H9 (cell line): Measurements from ENCODE around the gene OFD1. TPM values are rescaled to one million over a fixed set of nuclear protein-coding genes. Genes with fewer than 3 reads are reported as not detected.

Source experiments
- DNase-seq: peaks from one replicate; pipeline ENCODE4 v3.0.0-alpha.2; 2017
- H2AFZ ChIP-seq: one replicate; pipeline ENCODE4 v1.6.1; 2013; ENCODE audit warnings: mild to moderate bottlenecking, low read length, control low read depth, moderate library complexity
- H2AK5ac ChIP-seq: 2 replicates; pipeline ENCODE4 v1.6.1; 2013; ENCODE audit warnings: low read length, control low read depth, mixed read lengths; ENCODE audit not compliant: insufficient read length
- H2BK120ac ChIP-seq: one replicate; pipeline ENCODE4 v1.6.1; 2013; ENCODE audit warnings: low read depth, mild to moderate bottlenecking, low read length, control low read depth, inconsistent platforms; ENCODE audit not compliant: poor library complexity, severe bottlenecking
- H2BK12ac ChIP-seq: 2 replicates; pipeline ENCODE4 v1.6.1; 2013; ENCODE audit warnings: low read length, control low read depth, mixed read lengths, low read depth; ENCODE audit not compliant: insufficient read length
- H2BK15ac ChIP-seq: 2 replicates; pipeline ENCODE4 v1.6.1; 2013; ENCODE audit warnings: low read depth, low read length, control low read depth
- H2BK20ac ChIP-seq: one replicate; pipeline ENCODE4 v1.6.1; 2013; ENCODE audit warnings: low read depth, mild to moderate bottlenecking, low read length, control low read depth, inconsistent platforms; ENCODE audit not compliant: poor library complexity, severe bottlenecking
- H2BK5ac ChIP-seq: 2 replicates; pipeline ENCODE4 v1.6.1; 2013; ENCODE audit warnings: low read length, control low read depth, mixed read lengths; ENCODE audit not compliant: insufficient read length
- H3K14ac ChIP-seq: 2 replicates; pipeline ENCODE4 v1.6.1; 2013; ENCODE audit warnings: low read length, control low read depth; ENCODE audit not compliant: insufficient read depth
- H3K18ac ChIP-seq: 2 replicates; pipeline ENCODE4 v1.6.1; 2013; ENCODE audit warnings: low read depth, mild to moderate bottlenecking, mixed read lengths, low read length, control low read depth; ENCODE audit not compliant: insufficient read length
- H3K23ac ChIP-seq: 2 replicates; pipeline ENCODE4 v1.6.1; 2013; ENCODE audit warnings: low read length, control low read depth, mixed read lengths, low read depth; ENCODE audit not compliant: insufficient read length
- H3K23me2 ChIP-seq: 2 replicates; pipeline ENCODE4 v1.6.1; 2013; ENCODE audit warnings: low read depth, mild to moderate bottlenecking, mixed read lengths, low read length, control low read depth; ENCODE audit not compliant: insufficient read length, poor library complexity, severe bottlenecking
- H3K27ac ChIP-seq: 2 replicates; pipeline ENCODE4 v1.5.1; 2013; ENCODE audit warnings: low read length, control low read depth, mixed read lengths, low read depth; ENCODE audit not compliant: insufficient read length
- H3K27me3 ChIP-seq: 2 replicates; pipeline ENCODE4 v1.6.1; 2013; ENCODE audit warnings: low read length, control low read depth, inconsistent platforms; ENCODE audit not compliant: insufficient read depth
- H3K4ac ChIP-seq: 2 replicates; pipeline ENCODE4 v1.6.1; 2013; ENCODE audit warnings: low read depth, mild to moderate bottlenecking, control low read depth, inconsistent platforms, low read length, moderate library complexity
- H3K4me1 ChIP-seq: 2 replicates; pipeline ENCODE4 v1.6.1; 2013; ENCODE audit warnings: low read length, control low read depth, inconsistent platforms; ENCODE audit not compliant: insufficient read depth
- H3K4me2 ChIP-seq: 2 replicates; pipeline ENCODE4 v1.6.1; 2013; ENCODE audit warnings: low read length, control low read depth, mixed read lengths; ENCODE audit not compliant: insufficient read length, insufficient read depth
- H3K56ac ChIP-seq: 2 replicates; pipeline ENCODE4 v1.6.1; 2013; ENCODE audit warnings: low read depth, mild to moderate bottlenecking, mixed read lengths, low read length, control low read depth; ENCODE audit not compliant: insufficient read length
- H3K79me1 ChIP-seq: 2 replicates; pipeline ENCODE4 v1.6.1; 2013; ENCODE audit warnings: low read depth, mild to moderate bottlenecking, moderate library complexity, low read length, control low read depth, inconsistent platforms; ENCODE audit not compliant: insufficient read depth, poor library complexity, severe bottlenecking
- H3K79me2 ChIP-seq: 2 replicates; pipeline ENCODE4 v1.6.1; 2013; ENCODE audit warnings: low read length, control low read depth, inconsistent platforms; ENCODE audit not compliant: insufficient read depth
- H3K9ac ChIP-seq: 2 replicates; pipeline ENCODE4 v1.6.1; 2013; ENCODE audit warnings: low read length, control low read depth, mixed read lengths; ENCODE audit not compliant: insufficient read length; ENCODE audit errors: extremely low read depth
- H3K9me3 ChIP-seq: one replicate; pipeline ENCODE4 v1.6.1; 2013; ENCODE audit warnings: low read depth, low read length, inconsistent platforms; ENCODE audit not compliant: control insufficient read depth
- H3T11ph ChIP-seq: one replicate; pipeline ENCODE4 v1.6.1; 2013; ENCODE audit warnings: mild to moderate bottlenecking, low read length, control low read depth, inconsistent platforms
- H4K20me1 ChIP-seq: one replicate; pipeline ENCODE4 v1.6.1; 2013; ENCODE audit not compliant: control insufficient read depth, insufficient read length, insufficient read depth
- H4K5ac ChIP-seq: 2 replicates; pipeline ENCODE4 v1.6.1; 2013; ENCODE audit warnings: low read depth, mild to moderate bottlenecking, mixed read lengths, low read length, control low read depth; ENCODE audit not compliant: insufficient read length
- H4K8ac ChIP-seq: replicated peaks from 2 replicates; pipeline ENCODE4 v1.6.1; 2013; ENCODE audit warnings: low read length, control low read depth, mixed read lengths, low read depth; ENCODE audit not compliant: insufficient read length
- H4K91ac ChIP-seq: 2 replicates; pipeline ENCODE4 v1.6.1; 2013; ENCODE audit warnings: low read depth, mild to moderate bottlenecking, moderate library complexity, mixed read lengths, low read length, control low read depth; ENCODE audit not compliant: insufficient read length
- H3K27ac Mint-ChIP-seq, 3 experiments: 2 replicates in 2 of 3; 3 replicates in 1 of 3; pipeline ENCODE4 v1.8.0; 2020 to 2021; ENCODE audit warnings: mixed read lengths in 3 of 3, mild to moderate bottlenecking in 1 of 3, moderate library complexity in 1 of 3
- H3K27me3 Mint-ChIP-seq: 2 replicates; pipeline ENCODE4 v1.8.0; 2021; ENCODE audit warnings: low read depth, mild to moderate bottlenecking, moderate library complexity, mixed read lengths
- H3K36me3 Mint-ChIP-seq, 3 experiments: 2 replicates in 2 of 3; 3 replicates in 1 of 3; pipeline ENCODE4 v1.8.0; 2020 to 2021; ENCODE audit warnings: low read depth in 3 of 3, mixed read lengths in 3 of 3; ENCODE audit not compliant: insufficient read depth in 1 of 3
- H3K4me1 Mint-ChIP-seq, 2 experiments: 2 replicates each; pipeline ENCODE4 v1.8.0; 2020; ENCODE audit warnings: mixed read lengths in 2 of 2
- H3K4me3 Mint-ChIP-seq, 2 experiments: 2 replicates in 1 of 2; 3 replicates in 1 of 2; pipeline ENCODE4 v1.8.0; 2020 to 2021; ENCODE audit warnings: mild to moderate bottlenecking in 2 of 2, mixed read lengths in 2 of 2, moderate library complexity in 1 of 2
- H3K9me3 Mint-ChIP-seq, 2 experiments: 2 replicates in 1 of 2; 3 replicates in 1 of 2; pipeline ENCODE4 v1.8.0; 2020; ENCODE audit warnings: mild to moderate bottlenecking in 2 of 2, mixed read lengths in 2 of 2, moderate library complexity in 1 of 2
- WGBS: extraction: QIAGEN DNeasy Blood & Tissue Kit; methylation state at CpG from one replicate; pipeline ENCODE4 v1.1.7; 2013; ENCODE audit warnings: missing lambda C conversion rate, low lambda C conversion rate, mixed read lengths; ENCODE audit not compliant: insufficient read length; ENCODE audit errors: extremely low coverage; 5-methylcytosine and 5-hydroxymethylcytosine counted together
- total RNA-seq: library from RNA; stranded (reverse); gene quantifications from 2 replicates; pipeline ENCODE4 v1.2.1, GENCODE V29; 2021
- TF ChIP-seq, protein P1 (sequence below): fragments of 200-600 bp; sonication (generic); conservative IDR thresholded peaks from 3 replicates; pipeline ENCODE4 v1.8.0; 2021; ENCODE audit warnings: antibody characterized with exemption, mild to moderate bottlenecking

The OFD1 gene
- total RNA-seq, 1 experiment from 2014 or later: 36.0 TPM

DNA sequence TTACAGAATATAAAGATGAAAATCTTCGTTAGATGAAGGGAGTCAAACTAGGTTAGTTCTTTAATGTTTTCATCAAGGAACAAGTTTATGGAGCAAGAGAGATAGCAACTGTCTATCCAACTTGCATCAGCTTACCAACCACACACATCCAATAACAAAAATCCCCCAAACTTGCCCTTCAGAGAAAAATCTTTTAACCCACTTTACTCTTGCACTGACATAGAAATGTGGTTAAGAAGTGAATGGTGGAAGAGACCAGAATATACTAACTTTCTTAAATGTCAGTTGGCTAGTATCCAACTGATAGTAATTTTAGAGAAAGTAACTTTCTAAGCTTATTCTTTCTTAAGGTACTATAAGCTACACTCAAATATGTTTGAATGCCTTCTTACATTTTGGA lies 47.3 kb upstream of the OFD1 start:
- Histone ChIP-seq H3K27ac (no peak overlapping the region), H3K27me3 (no peaks in the 10 kb centered on the region; the same call in 1 of the 2 replicates), H3K4ac (no peak overlapping the region), H3K9me3 (no peaks in the 10 kb centered on the region), H3T11ph (no peak overlapping the region), H3K18ac (no peak overlapping the region), H4K5ac (no peak overlapping the region), H3K79me2 (peaks cover 14% of the 10 kb centered on the region; the same call in 1 of the 2 replicates), H3K9ac (no peak overlapping the region), H3K56ac (no peak overlapping the region), H2BK15ac (no peak overlapping the region), H2AFZ (no peak overlapping the region), H2BK5ac (no peak overlapping the region), H4K20me1 (no peaks in the 10 kb centered on the region), H2BK20ac (no peak overlapping the region), H3K79me1 (no peaks in the 10 kb centered on the region), H3K4me1 (no peaks in the 10 kb centered on the region), H3K23ac (no peak overlapping the region), H3K14ac (no peak overlapping the region), H2BK120ac (no peak overlapping the region), H3K23me2 (peaks cover 6% of the 10 kb centered on the region), H2BK12ac (no peak overlapping the region), H4K8ac (no peak overlapping the region), H3K4me2 (no peak overlapping the region), H2AK5ac (no peak overlapping the region), H4K91ac (no peak overlapping the region)
- TF ChIP-seq, protein P1, sequence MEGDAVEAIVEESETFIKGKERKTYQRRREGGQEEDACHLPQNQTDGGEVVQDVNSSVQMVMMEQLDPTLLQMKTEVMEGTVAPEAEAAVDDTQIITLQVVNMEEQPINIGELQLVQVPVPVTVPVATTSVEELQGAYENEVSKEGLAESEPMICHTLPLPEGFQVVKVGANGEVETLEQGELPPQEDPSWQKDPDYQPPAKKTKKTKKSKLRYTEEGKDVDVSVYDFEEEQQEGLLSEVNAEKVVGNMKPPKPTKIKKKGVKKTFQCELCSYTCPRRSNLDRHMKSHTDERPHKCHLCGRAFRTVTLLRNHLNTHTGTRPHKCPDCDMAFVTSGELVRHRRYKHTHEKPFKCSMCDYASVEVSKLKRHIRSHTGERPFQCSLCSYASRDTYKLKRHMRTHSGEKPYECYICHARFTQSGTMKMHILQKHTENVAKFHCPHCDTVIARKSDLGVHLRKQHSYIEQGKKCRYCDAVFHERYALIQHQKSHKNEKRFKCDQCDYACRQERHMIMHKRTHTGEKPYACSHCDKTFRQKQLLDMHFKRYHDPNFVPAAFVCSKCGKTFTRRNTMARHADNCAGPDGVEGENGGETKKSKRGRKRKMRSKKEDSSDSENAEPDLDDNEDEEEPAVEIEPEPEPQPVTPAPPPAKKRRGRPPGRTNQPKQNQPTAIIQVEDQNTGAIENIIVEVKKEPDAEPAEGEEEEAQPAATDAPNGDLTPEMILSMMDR: no peak
- DNase-seq: no peak
- Mint-ChIP-seq H3K27me3 (peaks cover 11% of the 10 kb centered on the region), H3K4me3 (no peak overlapping the region), H3K4me1 (peaks cover 9 to 11% of the 10 kb centered on the region in 2 experiments), H3K27ac (no peak overlapping the region), H3K9me3 (peaks cover 26 to 45% of the 10 kb centered on the region in 2 experiments), H3K36me3 (peaks cover 0 to 4% (median 0%) of the 10 kb centered on the region in 3 experiments; a peak in 2 of 7 replicates)
- WGBS: no CpG with 5 or more reads among the region's 1 CpG
